PC-9 (cell line): Measurements from ENCODE around the gene PRKAG2.

Experiments used
- CTCF ChIP-seq: fragments of 200-600 bp; sonication (generic); conservative IDR thresholded peaks from 2 replicates; pipeline ENCODE4 v1.6.1; 2017; ENCODE audit warnings: mixed run types, antibody characterized with exemption, mild to moderate bottlenecking, moderate library complexity
- EZH2 ChIP-seq: fragments of 200-600 bp; sonication (generic); IDR thresholded peaks from 2 replicates; pipeline ENCODE4 v1.8.0; 2017; ENCODE audit warnings: antibody characterized with exemption, low read depth

DNA sequence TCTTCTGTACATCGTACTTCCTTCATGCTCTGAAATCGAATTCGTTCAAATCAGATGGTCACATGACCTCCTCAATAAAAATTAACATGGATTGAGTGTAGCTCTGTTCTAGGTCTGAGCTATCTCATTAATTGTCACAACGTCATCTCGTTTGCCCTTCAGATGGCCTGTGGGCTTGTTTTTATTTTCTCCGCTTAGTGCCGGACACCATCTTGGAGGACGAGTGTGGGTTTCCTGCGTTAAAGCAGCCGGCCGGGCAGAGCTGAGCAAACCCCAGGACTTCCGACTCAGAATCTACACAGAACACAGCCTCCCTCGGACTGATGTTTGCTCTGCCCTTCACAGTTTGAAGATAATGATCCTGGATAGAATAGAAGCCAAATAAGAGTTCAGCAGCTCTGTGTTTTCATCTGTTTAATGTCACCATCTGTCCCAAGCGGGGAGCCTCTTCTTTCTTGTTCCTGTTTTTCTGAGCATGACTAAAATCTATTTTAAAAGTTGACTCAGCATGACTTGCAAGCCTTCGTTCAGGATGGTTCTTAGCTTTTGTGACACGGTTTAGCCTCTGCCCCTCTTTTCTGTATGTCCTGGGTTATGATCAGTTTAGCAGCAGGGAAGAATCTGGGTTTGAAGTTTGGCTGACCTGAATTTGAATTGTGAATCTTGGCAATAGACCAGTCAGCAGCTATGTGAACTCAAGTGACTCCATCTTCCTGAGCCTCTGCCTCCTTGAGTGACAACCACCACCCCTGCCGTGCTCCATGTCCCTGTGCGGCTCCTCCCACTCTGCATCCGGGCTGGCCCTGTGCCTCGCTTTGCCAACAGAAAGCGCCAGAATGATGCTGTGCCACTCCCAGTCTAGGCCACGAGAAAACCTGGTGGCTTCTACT, 48.8 kb upstream of the PRKAG2 start:
- TF ChIP-seq CTCF (no peak), EZH2 (no peak)
